HepG2 (cell line): ENCODE data around the gene CDKN1A. TPM values are rescaled to one million over a fixed set of nuclear protein-coding genes. Genes with fewer than 3 reads are reported as not detected.

ENCODE experiments used
- ATAC-seq: fragments of 200-7000 bp; cut with Tn5 transposase; 3 replicates; pipeline ENCODE4 v1.9.1; 2020; ENCODE audit warnings: mild to moderate bottlenecking, moderate library complexity
- BruUV-seq: library from RNA; stranded (reverse); fragments of 400-500 nt; replicated peaks from 2 replicates; lab custom pipeline; 2021; lab: Mats Ljungman, UMichigan
- CTCF ChIA-PET: fragments of 300-600 bp; formaldehyde crosslinking; extraction: SDS; loops from one replicate; lab custom pipeline; 2021; ENCODE audit warnings: low total read pairs, inconsistent platforms, low intra/inter-chr PET ratio; lab: Yijun Ruan, JAX
- POLR2A ChIA-PET: fragments of 350-600 bp; sonication (Branson Sonifier 250); formaldehyde crosslinking; loops from one replicate; lab custom pipeline; 2020; ENCODE audit warnings: antibody characterized with exemption, inconsistent platforms; lab: Yijun Ruan, JAX
- DNase-seq: peaks from one replicate; pipeline ENCODE4 v3.0.0-alpha.2; 2015; ENCODE audit warnings: low spot score
- FAIRE-seq: peaks from 3 replicates; lab custom pipeline; 2011; peaks lifted over from hg19 to GRCh38; lab: Jason Lieb, UNC
- H2AFZ ChIP-seq: one replicate; pipeline ENCODE4 v1.6.1; 2011; ENCODE audit warnings: low read length, inconsistent platforms
- H3K27ac ChIP-seq: fragments of 300-600 bp; 3 replicates; pipeline ENCODE4 v1.8.0; 2011; ENCODE audit warnings: mixed run types, mild to moderate bottlenecking, mixed read lengths, low read length, inconsistent platforms; ENCODE audit not compliant: insufficient read depth; ENCODE audit errors: extremely low read length
- H3K27me3 ChIP-seq, 2 experiments: fragments of 200-600 bp in 1 of 2; 2 replicates in 1 of 2; 3 replicates in 1 of 2; pipeline versions ENCODE4 v1.6.0 to v1.8.0; 2011; ENCODE audit warnings: low read length in 2 of 2, mild to moderate bottlenecking in 2 of 2, moderate library complexity in 2 of 2, inconsistent platforms in 1 of 2; ENCODE audit not compliant: insufficient read depth in 2 of 2, control insufficient read depth in 1 of 2
- H3K36me3 ChIP-seq, 2 experiments: fragments of 200-600 bp in 1 of 2; replicated peaks in 1 of 2; 2 replicates in 1 of 2; 3 replicates in 1 of 2; pipeline versions ENCODE4 v1.5.1 to v1.8.0; 2011; ENCODE audit warnings: low read length in 2 of 2, inconsistent platforms in 1 of 2; ENCODE audit not compliant: insufficient read depth in 2 of 2, control insufficient read depth in 1 of 2
- H3K4me1 ChIP-seq: 2 replicates; pipeline ENCODE4 v1.5.1; 2012; ENCODE audit warnings: low read length, inconsistent platforms; ENCODE audit not compliant: insufficient read depth
- H3K4me2 ChIP-seq: 2 replicates; pipeline ENCODE4 v1.6.0; 2011; ENCODE audit warnings: low read depth, low read length, inconsistent platforms
- H3K4me3 ChIP-seq, 3 experiments: fragments of 200-600 bp in 1 of 3; sonication (generic), shearing (Covaris generic) in 1 of 3; replicated peaks in 1 of 3; 2 replicates each; pipeline ENCODE4 v1.5.1; 2011 to 2016; ENCODE audit warnings: low read length in 3 of 3, inconsistent platforms in 2 of 3, low read depth in 2 of 3, mild to moderate bottlenecking in 2 of 3, control low read depth in 1 of 3, mixed read lengths in 1 of 3; ENCODE audit not compliant: insufficient read depth in 1 of 3
- H3K79me2 ChIP-seq: one replicate; pipeline ENCODE4 v1.6.1; 2011; ENCODE audit warnings: low read length, inconsistent platforms; ENCODE audit not compliant: insufficient read depth
- H3K9ac ChIP-seq: 2 replicates; pipeline ENCODE4 v1.6.0; 2011; ENCODE audit warnings: mild to moderate bottlenecking, low read depth, low read length, inconsistent platforms; ENCODE audit not compliant: insufficient read depth
- H3K9me3 ChIP-seq: 2 replicates; pipeline ENCODE4 v1.5.1; 2012; ENCODE audit warnings: mild to moderate bottlenecking, low read length
- H4K20me1 ChIP-seq: 2 replicates; pipeline ENCODE4 v1.6.0; 2011; ENCODE audit warnings: inconsistent platforms, mild to moderate bottlenecking, low read length, moderate library complexity; ENCODE audit not compliant: insufficient read depth
- CBX1 ChIP-seq: IDR thresholded peaks from one replicate; pipeline ENCODE4 v1.6.1; 2016; ENCODE audit warnings: antibody characterized with exemption, low read depth
- GZF1 ChIP-seq: sonication (generic); formaldehyde crosslinking; IDR thresholded peaks from 2 replicates; pipeline ENCODE4 v1.5.1; 2020; ENCODE audit warnings: mild to moderate bottlenecking, missing genetic modification reagents
- HNF4G ChIP-seq, 2 experiments: sonication (generic) in 1 of 2; formaldehyde crosslinking in 1 of 2; IDR thresholded peaks; 2 replicates each; pipeline versions ENCODE4 v1.4.0 to v1.6.1; 2011 to 2020; ENCODE audit warnings: borderline replicate concordance in 2 of 2, low read depth in 2 of 2, mild to moderate bottlenecking in 2 of 2, low read length in 1 of 2, missing genetic modification reagents in 1 of 2, moderate library complexity in 1 of 2
- IKZF1 ChIP-seq: fragments of 450-650 bp; IDR thresholded peaks from 2 replicates; pipeline ENCODE4 v1.7.1; 2016
- IRF1 ChIP-seq: sonication (generic); formaldehyde crosslinking; IDR thresholded peaks from 2 replicates; pipeline ENCODE4 v1.4.0; 2020; ENCODE audit warnings: low read depth, mild to moderate bottlenecking, missing genetic modification reagents
- POLR2AphosphoS2 ChIP-seq: IDR thresholded peaks from 2 replicates; pipeline ENCODE4 v1.6.1; 2011; ENCODE audit warnings: low read depth, low read length, improper control_type of control experiment
- SIN3B ChIP-seq: fragments of 150-350 bp; IDR thresholded peaks from 2 replicates; pipeline ENCODE4 v1.6.1; 2014; ENCODE audit warnings: low read length
- SNRNP70 ChIP-seq: fragments of 200-400 bp; formaldehyde crosslinking; IDR thresholded peaks from 2 replicates; pipeline ENCODE4 v1.6.1; 2017; ENCODE audit warnings: mild to moderate bottlenecking, low read depth, low read length, moderate library complexity
- TAF1 ChIP-seq: sonication (generic); formaldehyde crosslinking; IDR thresholded peaks from 2 replicates; pipeline ENCODE4 v1.4.0; 2020; ENCODE audit warnings: missing genetic modification reagents
- TIGD3 ChIP-seq: sonication (generic); formaldehyde crosslinking; IDR thresholded peaks from 2 replicates; pipeline ENCODE4 v1.5.1; 2020; ENCODE audit warnings: mild to moderate bottlenecking, missing genetic modification reagents, borderline replicate concordance
- ZBTB33 ChIP-seq: sonication (generic); formaldehyde crosslinking; IDR thresholded peaks from 2 replicates; pipeline ENCODE4 v1.4.0; 2020; ENCODE audit warnings: missing genetic modification reagents
- ZNF407 ChIP-seq: sonication (generic); formaldehyde crosslinking; IDR thresholded peaks from one replicate; pipeline ENCODE4 v1.5.1; 2020; ENCODE audit warnings: mild to moderate bottlenecking, missing genetic modification reagents; ENCODE audit errors: not compliant biosample characterization
- ZNF530 ChIP-seq: sonication (generic); formaldehyde crosslinking; IDR thresholded peaks from 2 replicates; pipeline ENCODE4 v1.5.0; 2020; ENCODE audit warnings: low read depth, mild to moderate bottlenecking, missing genetic modification reagents
- WGBS: methylation state at CpG from one replicate; pipeline ENCODE4 v1.1.6; 2017; ENCODE audit warnings: low lambda C conversion rate; 5-methylcytosine and 5-hydroxymethylcytosine counted together
- in situ Hi-C: cut with HindIII; loops from 2 replicates; pipeline ENCODE4 v1.10.0; 2017; ENCODE audit warnings: low pct_unique_long_range_greater_than_20kb; ENCODE audit not compliant: extremely low pct_ligation_motif_present
- intact Hi-C: fragments of 100-400 bp; cut with micrococcal nuclease; formaldehyde crosslinking; loops from one replicate; pipeline ENCODE4 v1.10.0; 2022; ENCODE audit not compliant: unreplicated experiment
- polyA plus RNA-seq, 8 experiments: library from polyadenylated mRNA; depleted of rRNA in 3 of 8; stranded (reverse) in 7 of 8; unstranded in 1 of 8; fragments of >200 nt; fragmentation: Illumina TruSeq in 4 of 8; extraction: Trizol in 4 of 8; gene quantifications; 2 replicates each; pipeline versions ENCODE4 v1.2.1 to v1.2.3, GENCODE V29; 2011 to 2016; ENCODE audit warnings: low read depth in 4 of 8, missing spikeins in 1 of 8, mixed read lengths in 1 of 8; ENCODE audit not compliant: insufficient read depth in 1 of 8
- total RNA-seq, 5 experiments: library from RNA; depleted of rRNA; stranded (reverse); fragments of >200 nt; fragmentation: Illumina TruSeq; extraction: Trizol; gene quantifications; 2 replicates each; pipeline ENCODE4 v1.2.3, GENCODE V29; 2016; ENCODE audit warnings: low read depth in 1 of 5

CDKN1A gene
- total and polyA plus RNA-seq, 2 of the 13 experiments (the other 11 are each of a cell fraction or from before 2014, with no cell fraction given): 60.7 to 92.1 TPM

GRCh38 chr6:36688739-36689075 is 10.2 kb downstream of the CDKN1A start:
- 45% methylated on average over 5 of the region's 5 CpGs for WGBS
- intact Hi-C loops (no loop called here), in situ Hi-C loops (no loop called here)
- DNase-seq (no peak), ATAC-seq (peak; percentile 28), FAIRE-seq (no peak)
- H2AFZ ChIP-seq: no peak overlapping the region
- H3K27me3 ChIP-seq: peaks cover 13 to 45% of the 10 kb centered on the region in 2 experiments; a peak in 4 of 5 replicates
- H3K36me3 ChIP-seq: peaks cover 23 to 34% of the 10 kb centered on the region in 2 experiments
- CTCF ChIA-PET: no interaction called here
- no peaks in the 10 kb centered on the region for H3K9me3 ChIP-seq
- POLR2A ChIA-PET: interaction anchor here (0.8 to 1.1 kb wide), 2 partner anchors 74 to 80 kb away, joined by 3 to 5 read pairs; no protein-coding TSS in a partner anchor
- H4K20me1 ChIP-seq: peaks cover 37% of the 10 kb centered on the region
- no peak overlapping the region for H3K4me3 ChIP-seq
- no peak overlapping the region for H3K4me2 ChIP-seq
- H3K27ac ChIP-seq: no peak overlapping the region
- H3K79me2 ChIP-seq: no peaks in the 10 kb centered on the region
- peaks cover 3% of the 10 kb centered on the region for H3K4me1 ChIP-seq
- no TSS peak for BruUV-seq
- H3K9ac ChIP-seq: no peak overlapping the region
- no peak for TF ChIP-seq ZBTB33
- TF ChIP-seq POLR2AphosphoS2: no peak
- TF ChIP-seq TIGD3 (CRISPR knock-in tag): no peak
- no peak for TF ChIP-seq CBX1
- no peak for TF ChIP-seq IKZF1
- no peak for TF ChIP-seq IRF1 (CRISPR knock-in tag)
- no peak for TF ChIP-seq ZNF407 (CRISPR knock-in tag)
- TF ChIP-seq TAF1 (CRISPR knock-in tag): no peak
- no peak for TF ChIP-seq GZF1 (CRISPR knock-in tag)
- no peak for TF ChIP-seq ZNF530 (CRISPR knock-in tag)
- TF ChIP-seq HNF4G (IDR thresholded peaks at IDR 0.05; ENCODE audit: borderline replicate concordance, low read depth, low read length): no peak
- TF ChIP-seq HNF4G (CRISPR knock-in tag; IDR thresholded peaks at IDR 0.05; ENCODE audit: borderline replicate concordance, low read depth): no peak
- no peak for TF ChIP-seq SNRNP70
- TF ChIP-seq SIN3B: no peak
